ENCODE results near the gene C2CD3. TPM values are rescaled to one million over a fixed set of nuclear protein-coding genes. Genes with fewer than 3 reads are reported as not detected.

Gene C2CD3
- total and polyA plus RNA-seq, 10 of the 15 experiments (the other 5 are each of a cell fraction or from before 2014, with no cell fraction given): 2.3 to 24.0 (median 16.3) TPM

DNA sequence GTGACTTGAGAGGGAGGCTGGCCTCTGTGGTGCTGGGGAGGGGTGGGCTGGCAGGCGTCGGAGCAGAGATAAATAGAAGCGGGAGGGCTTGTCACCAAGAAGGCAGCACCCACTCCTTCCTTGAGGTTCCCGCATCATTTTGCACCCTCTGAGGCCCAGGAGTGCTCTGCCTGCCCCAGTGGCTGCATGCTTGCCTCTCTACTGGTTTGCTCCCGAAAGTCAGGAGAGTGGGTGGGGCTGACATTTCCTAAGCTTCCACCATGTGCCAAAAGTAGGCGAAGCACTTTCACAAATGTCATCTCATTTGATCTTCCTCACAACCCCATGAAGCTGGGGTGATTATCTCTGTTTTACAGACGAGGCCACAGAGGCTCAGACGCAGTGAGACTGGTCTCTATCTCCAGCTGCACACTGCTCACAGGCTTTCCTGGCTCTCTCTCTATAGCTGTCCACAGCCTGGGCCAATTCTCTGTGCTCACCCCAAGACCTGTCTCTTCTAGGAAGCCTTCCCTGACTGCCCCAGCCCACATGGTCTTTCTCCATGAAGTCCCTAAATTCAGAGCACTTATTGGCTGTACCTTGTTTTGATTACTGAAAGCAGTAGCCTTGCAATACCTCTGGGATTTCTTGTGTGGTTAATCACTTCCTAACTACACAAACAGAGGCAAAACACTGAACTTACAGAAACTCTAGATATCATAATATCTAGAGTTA lies 159.3 kb downstream of the C2CD3 start (continued):
- TF ChIP-seq, protein P1, sequence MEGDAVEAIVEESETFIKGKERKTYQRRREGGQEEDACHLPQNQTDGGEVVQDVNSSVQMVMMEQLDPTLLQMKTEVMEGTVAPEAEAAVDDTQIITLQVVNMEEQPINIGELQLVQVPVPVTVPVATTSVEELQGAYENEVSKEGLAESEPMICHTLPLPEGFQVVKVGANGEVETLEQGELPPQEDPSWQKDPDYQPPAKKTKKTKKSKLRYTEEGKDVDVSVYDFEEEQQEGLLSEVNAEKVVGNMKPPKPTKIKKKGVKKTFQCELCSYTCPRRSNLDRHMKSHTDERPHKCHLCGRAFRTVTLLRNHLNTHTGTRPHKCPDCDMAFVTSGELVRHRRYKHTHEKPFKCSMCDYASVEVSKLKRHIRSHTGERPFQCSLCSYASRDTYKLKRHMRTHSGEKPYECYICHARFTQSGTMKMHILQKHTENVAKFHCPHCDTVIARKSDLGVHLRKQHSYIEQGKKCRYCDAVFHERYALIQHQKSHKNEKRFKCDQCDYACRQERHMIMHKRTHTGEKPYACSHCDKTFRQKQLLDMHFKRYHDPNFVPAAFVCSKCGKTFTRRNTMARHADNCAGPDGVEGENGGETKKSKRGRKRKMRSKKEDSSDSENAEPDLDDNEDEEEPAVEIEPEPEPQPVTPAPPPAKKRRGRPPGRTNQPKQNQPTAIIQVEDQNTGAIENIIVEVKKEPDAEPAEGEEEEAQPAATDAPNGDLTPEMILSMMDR (IDR thresholded peaks at IDR 0.05 in 2 of 3, conservative IDR thresholded peaks at IDR 0.05 in 1 of 3; ENCODE audit: control insufficient read depth in 2 of 3, extremely low read depth in 1 of 3, insufficient read depth in 1 of 3, low read depth in 3 of 3, low read length in 3 of 3): no peak
- TF ChIP-seq YY1 (IDR thresholded peaks at IDR 0.05; ENCODE audit: low read depth, low read length) (no peak), NFYB (IDR thresholded peaks at IDR 0.05; ENCODE audit: insufficient read depth, low read depth, low read length) (no peak), ZNF274 (IDR thresholded peaks at IDR 0.05; ENCODE audit: insufficient read depth, insufficient read length) (no peak), PAX5 (IDR thresholded peaks at IDR 0.05; ENCODE audit: borderline replicate concordance, low read depth, low read length) (0 out of 2 replicates have a peak, but pooled peaks have one; percentile 30), POU2F2 (IDR thresholded peaks at IDR 0.05; ENCODE audit: borderline replicate concordance, low read depth, low read length) (no peak), MEF2B (IDR thresholded peaks at IDR 0.05; ENCODE audit: partially characterized antibody, poor library complexity, severe bottlenecking) (peak; percentile 97), HCFC1 (IDR thresholded peaks at IDR 0.05; ENCODE audit: low read length) (no peak), ETV6 (conservative IDR thresholded peaks at IDR 0.05 in 1 of 2, IDR thresholded peaks at IDR 0.05 in 1 of 2; ENCODE audit: borderline replicate concordance in 1 of 2, low read depth in 1 of 2) (peak in 1 of 2 experiments; percentile 53; a peak in 1 of 4 replicates), NBN (IDR thresholded peaks at IDR 0.05) (no peak), BACH1 (IDR thresholded peaks at IDR 0.05; ENCODE audit: borderline replicate concordance) (no peak), EZH2 (IDR thresholded peaks at IDR 0.05; ENCODE audit: borderline replicate concordance, control insufficient read depth, low read depth, low read length) (no peak), NFXL1 (IDR thresholded peaks at IDR 0.05; ENCODE audit: borderline replicate concordance) (no peak), FOXK2 (IDR thresholded peaks at IDR 0.05) (no peak), KLF5 (IDR thresholded peaks at IDR 0.05; ENCODE audit: partially characterized antibody) (no peak), MLLT1 (IDR thresholded peaks at IDR 0.05) (no peak), BCL11A (IDR thresholded peaks at IDR 0.05; ENCODE audit: low read depth, low read length) (peak; percentile 65; the same call in 1 of the 2 replicates), TAF1 (IDR thresholded peaks at IDR 0.05; ENCODE audit: borderline replicate concordance, low read depth, low read length) (no peak), IKZF2 (IDR thresholded peaks at IDR 0.05) (peak; percentile 66 to 73), SMAD5 (IDR thresholded peaks at IDR 0.05; ENCODE audit: low read depth) (no peak), ATF7 (IDR thresholded peaks at IDR 0.05; ENCODE audit: low read depth) (0 out of 2 replicates have a peak, but pooled peaks have one; percentile 14)
- TF ChIP-seq, protein P2, sequence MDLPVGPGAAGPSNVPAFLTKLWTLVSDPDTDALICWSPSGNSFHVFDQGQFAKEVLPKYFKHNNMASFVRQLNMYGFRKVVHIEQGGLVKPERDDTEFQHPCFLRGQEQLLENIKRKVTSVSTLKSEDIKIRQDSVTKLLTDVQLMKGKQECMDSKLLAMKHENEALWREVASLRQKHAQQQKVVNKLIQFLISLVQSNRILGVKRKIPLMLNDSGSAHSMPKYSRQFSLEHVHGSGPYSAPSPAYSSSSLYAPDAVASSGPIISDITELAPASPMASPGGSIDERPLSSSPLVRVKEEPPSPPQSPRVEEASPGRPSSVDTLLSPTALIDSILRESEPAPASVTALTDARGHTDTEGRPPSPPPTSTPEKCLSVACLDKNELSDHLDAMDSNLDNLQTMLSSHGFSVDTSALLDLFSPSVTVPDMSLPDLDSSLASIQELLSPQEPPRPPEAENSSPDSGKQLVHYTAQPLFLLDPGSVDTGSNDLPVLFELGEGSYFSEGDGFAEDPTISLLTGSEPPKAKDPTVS (IDR thresholded peaks at IDR 0.05; ENCODE audit: low read depth, low read length): no peak
- TF ChIP-seq, protein P3, sequence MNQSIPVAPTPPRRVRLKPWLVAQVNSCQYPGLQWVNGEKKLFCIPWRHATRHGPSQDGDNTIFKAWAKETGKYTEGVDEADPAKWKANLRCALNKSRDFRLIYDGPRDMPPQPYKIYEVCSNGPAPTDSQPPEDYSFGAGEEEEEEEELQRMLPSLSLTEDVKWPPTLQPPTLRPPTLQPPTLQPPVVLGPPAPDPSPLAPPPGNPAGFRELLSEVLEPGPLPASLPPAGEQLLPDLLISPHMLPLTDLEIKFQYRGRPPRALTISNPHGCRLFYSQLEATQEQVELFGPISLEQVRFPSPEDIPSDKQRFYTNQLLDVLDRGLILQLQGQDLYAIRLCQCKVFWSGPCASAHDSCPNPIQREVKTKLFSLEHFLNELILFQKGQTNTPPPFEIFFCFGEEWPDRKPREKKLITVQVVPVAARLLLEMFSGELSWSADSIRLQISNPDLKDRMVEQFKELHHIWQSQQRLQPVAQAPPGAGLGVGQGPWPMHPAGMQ (IDR thresholded peaks at IDR 0.05; ENCODE audit: borderline replicate concordance): no peak
